GM08714 (cell line): ENCODE results near the gene TICRR.

Experiments
- H3K4me3 ChIP-seq: fragments of 200-500 bp; sonication (Bioruptor generic); 2 replicates; pipeline ENCODE4 v1.5.1; 2014; ENCODE audit warnings: mild to moderate bottlenecking, low read length, inconsistent platforms
- ZNF274 ChIP-seq: IDR thresholded peaks from 2 replicates; pipeline ENCODE4 v1.6.1; 2012; ENCODE audit warnings: mild to moderate bottlenecking, low read depth, low read length

Gene TICRR

GRCh38 chr15:89586651-89587050, 11.4 kb downstream of the TICRR start:
- no peak for TF ChIP-seq ZNF274

GRCh38 chr15:89587955-89588354, 12.7 kb downstream of the TICRR start:
- H3K4me3 ChIP-seq = no peak overlapping the region
- no peak for TF ChIP-seq ZNF274

More at GRCh38 chr15:89586651-89587050, 11.4 kb downstream of the TICRR start:
- H3K4me3 ChIP-seq = no peak overlapping the region

GRCh38 chr15:89591834-89592233, 16.6 kb downstream of the TICRR start:
- no peak overlapping the region for H3K4me3 ChIP-seq
- no peak for TF ChIP-seq ZNF274

DNA sequence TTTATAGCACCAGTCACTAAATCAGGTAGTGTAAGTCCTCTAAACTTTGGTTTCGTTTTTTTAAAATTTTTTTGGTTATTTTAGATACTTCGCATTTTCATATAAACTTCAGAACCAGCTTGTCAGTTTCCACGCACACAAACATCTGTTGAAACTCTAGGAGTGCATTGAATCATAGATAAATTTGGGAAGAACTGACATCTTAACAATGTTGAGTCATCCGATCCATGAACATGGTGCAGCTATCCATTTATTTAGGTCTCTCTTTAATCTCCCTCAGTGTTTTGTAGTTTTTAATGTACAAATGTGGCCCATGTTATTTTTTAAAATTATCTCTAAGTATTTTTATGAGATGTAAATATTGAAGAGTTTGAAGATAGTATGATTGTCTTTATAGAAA, 17.7 kb downstream of the TICRR start:
- no peak overlapping the region for H3K4me3 ChIP-seq
- no peak for TF ChIP-seq ZNF274

DNA sequence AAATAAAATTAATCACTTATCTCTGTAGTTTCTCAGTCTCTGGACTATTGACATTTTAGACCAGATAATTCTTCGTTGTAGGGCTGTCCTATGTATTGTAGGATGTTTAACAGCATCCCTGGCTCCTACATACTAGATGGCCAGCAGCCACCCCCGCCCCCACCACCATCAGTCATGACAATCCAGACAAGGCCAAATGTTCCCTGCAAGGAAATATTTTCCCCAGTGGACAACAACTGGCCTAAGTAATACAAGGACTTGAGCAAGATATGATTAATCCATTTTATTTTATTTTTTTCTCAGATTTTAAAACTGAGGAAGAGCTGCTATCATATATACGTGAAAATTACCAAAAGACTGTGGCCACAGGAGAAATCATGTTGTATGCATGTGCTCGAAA, 23.8 kb downstream of the TICRR start:
- TF ChIP-seq ZNF274 = no peak
- H3K4me3 ChIP-seq = no peak overlapping the region

DNA sequence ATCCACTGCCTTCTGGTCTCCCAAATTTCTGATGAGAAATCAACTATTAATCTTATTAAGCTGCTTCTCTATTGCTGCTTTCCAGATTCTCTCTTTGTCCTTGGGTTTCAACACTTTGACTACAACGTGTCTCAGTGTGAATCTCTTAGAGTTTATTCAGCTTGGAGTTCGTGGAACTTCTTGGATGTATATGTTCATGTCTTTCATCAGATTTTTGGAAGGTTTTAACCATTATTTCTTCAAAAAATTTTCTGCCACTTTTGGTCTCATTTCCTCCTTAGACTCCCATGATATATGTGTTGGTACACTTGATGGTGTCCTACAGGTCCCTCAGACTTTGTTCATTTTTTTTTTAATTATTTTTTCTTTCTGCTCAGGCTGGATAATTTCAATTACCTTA, 36.0 kb downstream of the TICRR start:
- H3K4me3 ChIP-seq = no peak overlapping the region
- no peak for TF ChIP-seq ZNF274

DNA sequence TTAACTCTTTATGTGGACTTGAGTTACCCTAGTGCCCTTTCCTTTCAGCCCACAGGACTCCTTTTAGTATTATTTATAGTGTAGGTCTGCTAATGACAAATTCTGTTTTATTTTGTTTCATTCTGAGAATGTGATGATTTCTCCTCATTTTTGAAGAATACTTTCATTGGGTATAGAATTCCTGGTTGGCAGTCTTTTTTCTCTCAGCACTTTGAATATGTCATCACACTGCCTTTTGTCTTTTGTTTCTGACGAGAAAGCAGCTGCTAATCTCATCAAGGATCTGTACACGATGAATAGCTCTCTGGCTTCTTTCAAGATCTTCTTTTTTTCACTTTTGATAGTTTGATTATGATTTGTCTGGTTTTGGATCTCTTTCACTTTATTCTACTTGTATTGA, 37.8 kb downstream of the TICRR start:
- H3K4me3 ChIP-seq = no peak overlapping the region
- TF ChIP-seq ZNF274 = no peak

DNA sequence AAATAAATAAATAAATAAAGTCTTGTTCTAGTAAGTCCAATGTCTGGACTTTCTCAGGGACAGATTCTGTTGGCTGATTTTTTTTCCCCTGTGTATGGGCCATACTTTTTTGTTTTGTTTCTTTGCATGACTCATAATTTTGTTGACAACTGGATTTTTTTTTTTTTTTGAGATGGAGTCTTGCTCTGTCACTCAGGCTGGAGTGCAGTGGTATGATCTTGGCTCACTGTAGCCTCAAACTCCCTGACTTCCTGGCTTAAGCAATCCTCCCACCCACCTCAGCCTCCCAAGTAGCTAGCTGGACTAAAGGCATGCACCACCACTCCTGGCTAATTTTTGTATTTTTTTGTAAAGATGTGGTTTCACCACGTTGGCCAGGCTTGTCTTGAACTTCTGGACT, 38.9 kb downstream of the TICRR start:
- TF ChIP-seq ZNF274 = no peak
- no peak overlapping the region for H3K4me3 ChIP-seq

DNA sequence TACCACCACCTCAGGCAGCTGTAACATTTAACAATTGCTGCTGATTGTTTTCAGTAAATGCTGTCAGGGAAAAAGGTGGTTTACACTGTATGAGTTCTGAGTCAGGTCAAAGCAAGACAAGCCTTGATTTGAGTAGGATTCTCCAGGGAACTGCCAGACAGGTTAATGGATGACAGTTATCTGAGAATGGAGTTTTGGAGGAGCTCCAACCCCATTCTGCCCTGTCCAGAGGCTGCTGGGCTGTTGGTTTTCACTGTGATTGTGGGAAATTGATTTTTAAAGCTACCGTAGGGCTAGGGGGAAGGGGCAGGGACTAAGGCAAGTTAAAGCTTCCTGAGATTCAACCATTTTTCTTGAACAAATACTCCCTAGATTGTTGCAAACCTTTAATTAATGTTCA, 39.9 kb downstream of the TICRR start:
- no peak for TF ChIP-seq ZNF274
- no peak overlapping the region for H3K4me3 ChIP-seq

DNA sequence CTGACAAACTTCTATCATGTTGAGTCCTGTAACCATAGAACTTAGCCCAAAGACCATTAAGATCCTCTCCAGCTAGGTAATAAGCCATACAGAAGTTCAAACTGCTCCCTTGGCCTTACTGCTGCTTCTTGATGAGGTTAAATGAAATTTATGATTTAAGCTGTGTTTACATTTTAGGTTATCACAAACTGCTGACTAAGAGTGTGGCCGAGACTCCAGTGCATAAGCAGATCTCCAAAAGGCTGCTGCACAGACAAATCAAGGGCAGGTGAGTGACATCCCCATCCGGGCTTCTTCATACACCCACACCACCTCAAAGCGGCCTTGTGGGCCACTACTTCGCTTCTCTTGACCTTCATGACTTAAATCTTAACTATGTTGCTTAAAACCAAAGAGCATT, 41.0 kb downstream of the TICRR start:
- no peak overlapping the region for H3K4me3 ChIP-seq
- no peak for TF ChIP-seq ZNF274

DNA sequence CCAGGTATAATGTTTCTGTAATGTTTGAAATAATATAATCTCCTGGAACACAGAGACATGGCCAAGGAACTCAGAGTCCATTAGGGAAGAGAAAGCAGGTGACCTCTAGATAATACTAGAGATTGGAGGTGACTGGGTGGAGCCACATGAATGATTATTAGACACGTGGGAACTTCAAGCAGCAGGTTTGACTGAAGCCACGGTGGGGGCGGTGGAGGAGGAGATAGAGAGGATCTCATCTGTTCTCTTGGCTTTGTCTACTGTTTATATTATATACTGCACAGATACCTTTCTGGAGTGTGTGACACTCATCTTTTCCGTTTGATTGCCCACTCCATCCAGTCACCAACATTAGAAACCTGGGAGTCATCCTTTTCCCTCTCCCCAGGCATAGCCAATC, 46.3 kb downstream of the TICRR start:
- no peak overlapping the region for H3K4me3 ChIP-seq
- no peak for TF ChIP-seq ZNF274

DNA sequence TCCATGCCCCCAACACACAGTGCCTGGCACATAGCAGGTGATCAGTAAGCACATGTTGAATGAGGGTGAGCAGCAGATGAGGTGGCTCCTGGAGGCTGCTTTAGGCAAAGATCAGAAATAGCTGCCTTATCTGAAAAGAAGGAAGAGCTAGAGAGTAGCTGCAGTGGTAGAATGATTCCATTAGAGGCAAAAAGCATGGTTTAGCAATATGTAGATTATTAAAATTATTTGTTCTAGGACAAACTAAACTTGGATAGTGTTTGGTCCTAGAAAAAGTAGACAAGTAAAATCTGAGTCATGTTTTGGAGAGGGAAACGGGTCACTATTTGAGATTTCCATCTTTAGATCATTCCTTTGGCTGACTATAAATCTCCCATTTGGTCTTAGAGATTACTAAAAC, 47.9 kb downstream of the TICRR start:
- TF ChIP-seq ZNF274 = no peak

GRCh38 chr15:89625716-89626115, 50.4 kb downstream of the TICRR start:
- H3K4me3 ChIP-seq = no peak overlapping the region
- no peak for TF ChIP-seq ZNF274

More for the DNA sequence above, 47.9 kb downstream of the TICRR start:
- no peak overlapping the region for H3K4me3 ChIP-seq

GRCh38 chr15:89627256-89627970, 52.1 kb downstream of the TICRR start:
- no peak overlapping the region for H3K4me3 ChIP-seq
- no peak for TF ChIP-seq ZNF274

GRCh38 chr15:89628301-89628700, 53.0 kb downstream of the TICRR start:
- no peak for TF ChIP-seq ZNF274
- H3K4me3 ChIP-seq = no peak overlapping the region
